ENCODE measurements around the gene FRMD4B.

The FRMD4B gene

GRCh38 chr3:69405067-69405466 is 19.2 kb upstream of the FRMD4B start:
- Histone ChIP-seq H3K9me3 (ENCODE audit: control insufficient read depth, low read length) (peaks cover 10% of the 10 kb centered on the region), H3K4me1 (ENCODE audit: control insufficient read depth, insufficient read depth, low read length, poor library complexity, severe bottlenecking) (no peaks in the 10 kb centered on the region), H3K4me3 (ENCODE audit: extremely low read depth, insufficient read depth, low read length, poor library complexity, severe bottlenecking) (no peak overlapping the region), H3K27ac (ENCODE audit: low read depth, low read length, severe bottlenecking) (no peak overlapping the region), H3K36me3 (ENCODE audit: control insufficient read depth, insufficient read depth, low read length) (no peaks in the 10 kb centered on the region)
- 93 to 100% methylated on average over 1 to 2 of the region's 3 CpGs for WGBS, 2 experiments (ENCODE audit: insufficient coverage in 2 of 2)

GRCh38 chr3:69403454-69403853 is 17.6 kb upstream of the FRMD4B start:
- no peaks in the 10 kb centered on the region for H3K36me3 ChIP-seq (ENCODE audit: control insufficient read depth, insufficient read depth, low read length)
- no peak overlapping the region for H3K27ac ChIP-seq (ENCODE audit: low read depth, low read length, severe bottlenecking)
- peaks cover 10% of the 10 kb centered on the region for H3K9me3 ChIP-seq (ENCODE audit: control insufficient read depth, low read length)
- no peaks in the 10 kb centered on the region for H3K4me1 ChIP-seq (ENCODE audit: control insufficient read depth, insufficient read depth, low read length, poor library complexity, severe bottlenecking)
- no peak overlapping the region for H3K4me3 ChIP-seq (ENCODE audit: extremely low read depth, insufficient read depth, low read length, poor library complexity, severe bottlenecking)
- WGBS, 2 experiments (ENCODE audit: insufficient coverage in 2 of 2), result 83 to 100% methylated on average over 2 of the region's 4 CpGs

GRCh38 chr3:69400683-69401082 is 14.8 kb upstream of the FRMD4B start:
- no peak overlapping the region for H3K27ac ChIP-seq (ENCODE audit: low read depth, low read length, severe bottlenecking)
- no peaks in the 10 kb centered on the region for H3K4me1 ChIP-seq (ENCODE audit: control insufficient read depth, insufficient read depth, low read length, poor library complexity, severe bottlenecking)
- H3K36me3 ChIP-seq (ENCODE audit: control insufficient read depth, insufficient read depth, low read length), result no peaks in the 10 kb centered on the region
- no CpG with 5 or more reads among the region's 2 CpGs for WGBS, 2 experiments (ENCODE audit: insufficient coverage in 2 of 2)
- H3K9me3 ChIP-seq (ENCODE audit: control insufficient read depth, low read length), result peaks cover 10% of the 10 kb centered on the region
- H3K4me3 ChIP-seq (ENCODE audit: extremely low read depth, insufficient read depth, low read length, poor library complexity, severe bottlenecking), result no peak overlapping the region

- Histone ChIP-seq H3K4me1 (ENCODE audit: control insufficient read depth, insufficient read depth, low read length, poor library complexity, severe bottlenecking) (no peaks in the 10 kb centered on the region), H3K36me3 (ENCODE audit: control insufficient read depth, insufficient read depth, low read length) (no peaks in the 10 kb centered on the region), H3K27ac (ENCODE audit: low read depth, low read length, severe bottlenecking) (no peak overlapping the region), H3K4me3 (ENCODE audit: extremely low read depth, insufficient read depth, low read length, poor library complexity, severe bottlenecking) (no peak overlapping the region), H3K9me3 (ENCODE audit: control insufficient read depth, low read length) (peaks cover 7% of the 10 kb centered on the region)
- WGBS, 2 experiments (ENCODE audit: insufficient coverage in 2 of 2), result no CpG with 5 or more reads among the region's 3 CpGs
Measured at GRCh38 chr3:69392850-69393249, 7.0 kb upstream of the FRMD4B start.

- peaks cover 7% of the 10 kb centered on the region for H3K9me3 ChIP-seq (ENCODE audit: control insufficient read depth, low read length)
- WGBS, 2 experiments (ENCODE audit: insufficient coverage in 2 of 2), result 86 to 94% methylated on average over 2 of the region's 2 CpGs
- H3K27ac ChIP-seq (ENCODE audit: low read depth, low read length, severe bottlenecking), result no peak overlapping the region
- H3K4me1 ChIP-seq (ENCODE audit: control insufficient read depth, insufficient read depth, low read length, poor library complexity, severe bottlenecking), result no peaks in the 10 kb centered on the region
- no peak overlapping the region for H3K4me3 ChIP-seq (ENCODE audit: extremely low read depth, insufficient read depth, low read length, poor library complexity, severe bottlenecking)
- H3K36me3 ChIP-seq (ENCODE audit: control insufficient read depth, insufficient read depth, low read length), result no peaks in the 10 kb centered on the region
Measured at GRCh38 chr3:69392415-69392814, 6.5 kb upstream of the FRMD4B start.

GRCh38 chr3:69391554-69391953 is 5.7 kb upstream of the FRMD4B start:
- WGBS, 2 experiments (ENCODE audit: insufficient coverage in 2 of 2), result 100% methylated on average over 1 of the region's 1 CpG; no CpG with 5 or more reads in 1 of the 2 experiments
- H3K36me3 ChIP-seq (ENCODE audit: control insufficient read depth, insufficient read depth, low read length), result no peaks in the 10 kb centered on the region
- no peak overlapping the region for H3K27ac ChIP-seq (ENCODE audit: low read depth, low read length, severe bottlenecking)
- no peaks in the 10 kb centered on the region for H3K4me1 ChIP-seq (ENCODE audit: control insufficient read depth, insufficient read depth, low read length, poor library complexity, severe bottlenecking)
- H3K9me3 ChIP-seq (ENCODE audit: control insufficient read depth, low read length), result peaks cover 7% of the 10 kb centered on the region
- H3K4me3 ChIP-seq (ENCODE audit: extremely low read depth, insufficient read depth, low read length, poor library complexity, severe bottlenecking), result no peak overlapping the region

- 100% methylated on average over 1 of the region's 5 CpGs; no CpG with 5 or more reads in 1 of the 2 experiments for WGBS, 2 experiments (ENCODE audit: insufficient coverage in 2 of 2)
- no peak overlapping the region for H3K4me3 ChIP-seq (ENCODE audit: extremely low read depth, insufficient read depth, low read length, poor library complexity, severe bottlenecking)
- peaks cover 7% of the 10 kb centered on the region for H3K9me3 ChIP-seq (ENCODE audit: control insufficient read depth, low read length)
- H3K4me1 ChIP-seq (ENCODE audit: control insufficient read depth, insufficient read depth, low read length, poor library complexity, severe bottlenecking), result peaks cover 4% of the 10 kb centered on the region
- no peak overlapping the region for H3K27ac ChIP-seq (ENCODE audit: low read depth, low read length, severe bottlenecking)
- no peaks in the 10 kb centered on the region for H3K36me3 ChIP-seq (ENCODE audit: control insufficient read depth, insufficient read depth, low read length)
Measured at GRCh38 chr3:69390771-69391170, 4.9 kb upstream of the FRMD4B start.

GRCh38 chr3:69389520-69390248 is 3.8 kb upstream of the FRMD4B start:
- no peak overlapping the region for H3K4me3 ChIP-seq (ENCODE audit: extremely low read depth, insufficient read depth, low read length, poor library complexity, severe bottlenecking)
- 40 to 85% methylated on average over 1 to 2 of the region's 4 CpGs for WGBS, 2 experiments (ENCODE audit: insufficient coverage in 2 of 2)
- H3K4me1 ChIP-seq (ENCODE audit: control insufficient read depth, insufficient read depth, low read length, poor library complexity, severe bottlenecking), result peaks cover 11% of the 10 kb centered on the region
- H3K36me3 ChIP-seq (ENCODE audit: control insufficient read depth, insufficient read depth, low read length), result no peaks in the 10 kb centered on the region
- H3K9me3 ChIP-seq (ENCODE audit: control insufficient read depth, low read length), result peaks cover 6% of the 10 kb centered on the region
- no peak overlapping the region for H3K27ac ChIP-seq (ENCODE audit: low read depth, low read length, severe bottlenecking)

- H3K9me3 ChIP-seq (ENCODE audit: control insufficient read depth, low read length), result no peaks in the 10 kb centered on the region
- H3K4me1 ChIP-seq (ENCODE audit: control insufficient read depth, insufficient read depth, low read length, poor library complexity, severe bottlenecking), result peaks cover 11% of the 10 kb centered on the region
- no CpG with 5 or more reads among the region's 4 CpGs for WGBS, 2 experiments (ENCODE audit: insufficient coverage in 2 of 2)
- no peaks in the 10 kb centered on the region for H3K36me3 ChIP-seq (ENCODE audit: control insufficient read depth, insufficient read depth, low read length)
- H3K27ac ChIP-seq (ENCODE audit: low read depth, low read length, severe bottlenecking), result no peak overlapping the region
- H3K4me3 ChIP-seq (ENCODE audit: extremely low read depth, insufficient read depth, low read length, poor library complexity, severe bottlenecking), result no peak overlapping the region
Measured at GRCh38 chr3:69388241-69388640, 2.4 kb upstream of the FRMD4B start.

GRCh38 chr3:69386556-69387385 is 883 bp upstream of the FRMD4B start:
- Histone ChIP-seq H3K36me3 (ENCODE audit: control insufficient read depth, insufficient read depth, low read length) (no peaks in the 10 kb centered on the region), H3K4me1 (ENCODE audit: control insufficient read depth, insufficient read depth, low read length, poor library complexity, severe bottlenecking) (peaks cover 11% of the 10 kb centered on the region), H3K9me3 (ENCODE audit: control insufficient read depth, low read length) (no peaks in the 10 kb centered on the region), H3K4me3 (ENCODE audit: extremely low read depth, insufficient read depth, low read length, poor library complexity, severe bottlenecking) (no peak overlapping the region), H3K27ac (ENCODE audit: low read depth, low read length, severe bottlenecking) (no peak overlapping the region)
- 49 to 55% methylated on average over 4 to 6 of the region's 8 CpGs for WGBS, 2 experiments (ENCODE audit: insufficient coverage in 2 of 2)
